ACC112 (cell line): Measurements from ENCODE around the gene HIP1.
"Not testable (repeated sequence)": the region's sequence is repeated elsewhere in the genome, so short reads cannot be mapped to it uniquely, and the experiment has no call there.

ENCODE experiments used
- H2AFZ ChIP-seq: fragments of 200-600 bp; sonication (generic); one replicate; pipeline ENCODE4 v1.6.0; 2017; ENCODE audit warnings: antibody characterized with exemption, low read length; ENCODE audit not compliant: unreplicated experiment
- H3K27ac ChIP-seq: fragments of 200-600 bp; sonication (generic); 2 replicates; pipeline ENCODE4 v1.5.1; 2014; ENCODE audit warnings: low read depth, mild to moderate bottlenecking, antibody characterized with exemption, low read length, moderate library complexity
- H3K27me3 ChIP-seq: fragments of 200-600 bp; sonication (generic); 2 replicates; pipeline ENCODE4 v1.6.1; 2014; ENCODE audit warnings: mild to moderate bottlenecking, antibody characterized with exemption, low read length, moderate library complexity, mixed read lengths; ENCODE audit not compliant: insufficient read depth
- H3K36me3 ChIP-seq: fragments of 200-600 bp; sonication (generic); 2 replicates; pipeline ENCODE4 v1.6.1; 2016; ENCODE audit warnings: mild to moderate bottlenecking, antibody characterized with exemption, low read length, moderate library complexity, mixed read lengths; ENCODE audit not compliant: insufficient read depth
- H3K4me1 ChIP-seq: fragments of 200-600 bp; sonication (generic); one replicate; pipeline ENCODE4 v1.6.1; 2016; ENCODE audit warnings: low read length, mixed read lengths; ENCODE audit not compliant: insufficient read depth, unreplicated experiment, control insufficient read depth
- H3K4me3 ChIP-seq: fragments of 200-600 bp; sonication (generic); 2 replicates; pipeline ENCODE4 v1.5.1; 2014; ENCODE audit warnings: mild to moderate bottlenecking, low read depth, low read length
- H3K79me2 ChIP-seq: fragments of 200-600 bp; sonication (generic); one replicate; pipeline ENCODE4 v1.6.0; 2016; ENCODE audit warnings: low read length; ENCODE audit not compliant: control insufficient read depth, unreplicated experiment, insufficient read depth

The HIP1 gene

GRCh38 chr7:75725306-75725705 is 13.4 kb downstream of the HIP1 start:
- no peaks in the 10 kb centered on the region for H3K36me3 ChIP-seq
- H3K27ac ChIP-seq = no peak overlapping the region
- H3K4me3 ChIP-seq = no peak overlapping the region
- H3K79me2 ChIP-seq = no peaks in the 10 kb centered on the region
- peaks cover 8% of the 10 kb centered on the region for H3K4me1 ChIP-seq
- no peak overlapping the region for H2AFZ ChIP-seq
- H3K27me3 ChIP-seq = no peaks in the 10 kb centered on the region

DNA sequence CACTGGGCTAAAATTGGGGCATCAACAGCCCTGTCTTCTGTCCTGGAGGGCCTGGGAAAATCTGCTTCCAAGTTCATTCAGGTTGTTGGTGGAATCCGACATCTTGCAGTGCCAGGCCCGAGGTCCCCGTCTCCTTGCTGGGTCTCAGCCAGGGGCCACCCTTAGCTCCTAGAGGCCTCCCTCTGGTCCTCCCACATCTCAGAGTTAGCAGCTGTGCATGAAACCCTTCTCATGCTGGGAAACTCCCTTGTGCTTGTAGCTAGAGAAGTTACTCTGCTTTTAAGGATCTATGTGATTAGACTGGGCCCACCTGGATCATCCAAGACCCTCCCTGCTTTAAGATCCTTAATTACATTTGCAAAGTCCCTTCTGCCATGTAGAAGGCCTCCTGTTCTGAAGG is 15.3 kb downstream of the HIP1 start:
- H3K4me3 ChIP-seq = no peak overlapping the region
- H3K4me1 ChIP-seq = peaks cover 8% of the 10 kb centered on the region
- no peaks in the 10 kb centered on the region for H3K36me3 ChIP-seq
- no peaks in the 10 kb centered on the region for H3K79me2 ChIP-seq
- no peaks in the 10 kb centered on the region for H3K27me3 ChIP-seq
- H2AFZ ChIP-seq = no peak overlapping the region
- H3K27ac ChIP-seq = no peak overlapping the region

DNA sequence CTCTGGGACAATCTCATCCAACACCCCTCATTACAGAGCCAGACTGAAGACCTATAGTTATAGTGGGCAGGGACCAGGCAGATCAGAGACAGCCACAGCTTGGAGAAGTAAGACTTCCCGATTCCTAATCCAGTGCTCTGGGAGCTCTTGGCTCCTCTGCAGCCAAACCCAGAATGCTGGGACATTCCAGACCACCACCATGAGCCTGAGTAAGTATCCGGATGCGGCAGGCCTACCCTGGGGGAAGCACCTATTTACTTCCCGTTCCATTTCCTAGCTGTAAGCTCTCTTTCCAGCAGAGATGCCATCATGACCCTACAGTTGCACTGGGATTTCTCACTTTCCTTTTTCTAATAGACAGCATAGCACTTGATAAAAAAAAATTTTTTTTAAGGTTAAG is 16.4 kb downstream of the HIP1 start:
- peaks cover 4% of the 10 kb centered on the region for H3K4me1 ChIP-seq
- no peaks in the 10 kb centered on the region for H3K79me2 ChIP-seq
- H3K27me3 ChIP-seq = no peaks in the 10 kb centered on the region
- H3K36me3 ChIP-seq = no peaks in the 10 kb centered on the region
- no peak overlapping the region for H3K27ac ChIP-seq
- H2AFZ ChIP-seq = no peak overlapping the region
- H3K4me3 ChIP-seq = no peak overlapping the region

- H3K79me2 ChIP-seq, H3K27ac ChIP-seq: not testable (repeated sequence)
Measured at GRCh38 chr7:75721922-75722321, 16.8 kb downstream of the HIP1 start.

DNA sequence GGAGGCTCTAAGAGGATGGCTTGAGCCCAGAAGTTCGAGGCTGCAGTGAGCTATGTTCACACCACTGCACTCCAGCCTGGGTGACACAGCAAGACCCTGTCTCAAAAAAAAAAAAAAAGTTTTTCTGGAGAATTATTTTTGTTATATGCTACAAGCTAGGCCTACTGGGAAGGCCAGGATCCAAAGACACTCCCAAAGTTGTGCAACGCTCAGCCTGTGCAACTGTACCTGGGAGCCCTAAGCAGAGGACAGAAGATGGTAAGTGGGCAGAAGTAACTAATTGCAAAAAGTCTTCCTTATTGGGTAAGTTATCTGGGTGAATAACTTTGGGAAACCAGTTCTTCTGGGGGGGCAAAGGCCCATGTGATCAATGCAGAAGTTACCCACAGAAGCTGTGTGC is 17.3 kb downstream of the HIP1 start:
- no peaks in the 10 kb centered on the region for H3K27me3 ChIP-seq
- H2AFZ ChIP-seq = no peak overlapping the region
- H3K36me3 ChIP-seq = no peaks in the 10 kb centered on the region
- H3K4me1 ChIP-seq = peaks cover 12% of the 10 kb centered on the region
- no peak overlapping the region for H3K4me3 ChIP-seq
- no peak overlapping the region for H3K27ac ChIP-seq
- no peaks in the 10 kb centered on the region for H3K79me2 ChIP-seq

More at GRCh38 chr7:75721922-75722321, 16.8 kb downstream of the HIP1 start:
- H2AFZ ChIP-seq, H3K27me3 ChIP-seq, H3K4me3 ChIP-seq, H3K36me3 ChIP-seq, H3K4me1 ChIP-seq: not testable (repeated sequence)

DNA sequence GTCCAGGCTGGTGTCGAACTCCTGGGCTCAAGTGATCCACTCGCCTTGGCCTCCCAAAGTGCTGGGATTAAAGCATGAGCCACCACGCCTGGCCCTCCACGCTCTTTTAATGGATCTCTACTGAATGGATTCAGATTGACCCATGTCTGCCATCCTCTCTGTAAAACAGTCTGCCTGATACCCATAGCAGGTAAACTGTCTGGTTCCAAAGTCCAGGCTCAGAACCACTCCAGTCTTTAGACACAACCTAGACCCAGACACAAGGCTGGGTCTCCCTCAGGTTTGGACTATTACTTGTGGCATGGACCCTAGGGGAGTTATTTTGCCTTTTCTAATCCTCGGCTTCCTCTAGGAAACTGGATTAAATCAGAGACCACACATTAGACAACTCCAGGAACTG is 19.1 kb downstream of the HIP1 start:
- Histone ChIP-seq H3K36me3 (no peaks in the 10 kb centered on the region), H3K79me2 (no peaks in the 10 kb centered on the region), H3K4me3 (no peak overlapping the region), H3K27me3 (no peaks in the 10 kb centered on the region), H3K27ac (no peak overlapping the region), H3K4me1 (peaks cover 12% of the 10 kb centered on the region), H2AFZ (no peak overlapping the region)

- Histone ChIP-seq H3K27me3 (no peaks in the 10 kb centered on the region), H2AFZ (no peak overlapping the region), H3K36me3 (no peaks in the 10 kb centered on the region), H3K79me2 (no peaks in the 10 kb centered on the region), H3K4me1 (peaks cover 12% of the 10 kb centered on the region), H3K27ac (no peak overlapping the region), H3K4me3 (no peak overlapping the region)
Measured at GRCh38 chr7:75718390-75719031, 20.2 kb downstream of the HIP1 start.

DNA sequence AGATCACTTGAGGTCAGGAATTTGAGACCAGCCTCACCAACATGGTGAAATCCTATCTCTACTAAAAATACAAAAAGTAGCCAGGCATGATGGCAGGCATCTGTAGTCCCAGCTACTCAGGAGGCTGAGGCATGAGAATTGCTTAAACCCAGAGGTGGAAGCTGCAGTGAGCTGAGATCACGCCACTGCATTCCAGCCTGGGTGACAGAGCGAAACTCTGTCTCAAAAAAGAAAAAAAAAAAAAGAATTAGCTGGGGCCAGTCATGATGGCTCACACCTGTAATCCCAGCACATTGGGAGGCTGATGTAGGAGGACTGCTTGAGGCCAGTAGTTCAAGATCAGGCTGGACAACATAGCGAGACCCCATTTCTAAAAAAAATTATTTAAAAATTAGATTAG is 21.0 kb downstream of the HIP1 start:
- not testable (repeated sequence) for H3K79me2 ChIP-seq, H2AFZ ChIP-seq, H3K27me3 ChIP-seq, H3K36me3 ChIP-seq, H3K4me3 ChIP-seq
- H3K4me1 ChIP-seq = peaks cover 14% of the 10 kb centered on the region
- peak overlapping the region; percentile 82; the same call in 1 of the 2 replicates for H3K27ac ChIP-seq

DNA sequence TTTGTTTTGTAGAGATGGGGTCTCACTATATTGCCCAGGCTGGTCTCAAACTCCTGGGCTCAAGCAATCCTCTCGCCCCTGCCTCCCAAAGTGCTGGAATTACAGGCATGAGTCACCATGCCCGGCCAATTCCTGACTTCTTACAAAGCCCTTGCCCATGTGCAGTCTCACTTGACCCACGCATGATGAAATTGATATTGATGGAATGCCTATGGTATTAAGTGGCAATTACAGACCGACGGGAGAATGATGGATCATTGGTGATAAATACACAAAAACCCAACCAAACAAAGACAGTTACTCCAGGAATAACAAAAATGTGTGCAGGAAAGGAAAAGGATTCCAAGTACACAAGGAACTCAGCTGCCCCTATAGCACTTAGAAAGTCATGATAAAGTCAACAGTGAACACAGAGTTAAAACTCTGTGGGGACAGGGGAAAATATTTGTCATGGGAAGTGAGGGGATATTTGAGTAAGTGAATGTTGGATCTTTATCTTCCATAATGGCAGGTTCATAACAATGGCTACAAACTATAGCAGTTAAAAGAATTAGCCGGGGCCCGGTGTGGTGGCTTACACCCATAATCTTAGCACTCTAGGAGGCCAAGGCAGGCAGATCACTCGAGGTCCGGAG is 21.6 kb downstream of the HIP1 start:
- peak overlapping the region; percentile 23 for H2AFZ ChIP-seq
- no peaks in the 10 kb centered on the region for H3K79me2 ChIP-seq
- H3K27ac ChIP-seq = peak overlapping the region; percentile 82
- H3K4me3 ChIP-seq = 0 out of 2 replicates have a peak overlapping the region, but pooled peaks have one; percentile 33
- H3K36me3 ChIP-seq = no peaks in the 10 kb centered on the region
- H3K27me3 ChIP-seq = no peaks in the 10 kb centered on the region
- H3K4me1 ChIP-seq = peaks cover 21% of the 10 kb centered on the region

DNA sequence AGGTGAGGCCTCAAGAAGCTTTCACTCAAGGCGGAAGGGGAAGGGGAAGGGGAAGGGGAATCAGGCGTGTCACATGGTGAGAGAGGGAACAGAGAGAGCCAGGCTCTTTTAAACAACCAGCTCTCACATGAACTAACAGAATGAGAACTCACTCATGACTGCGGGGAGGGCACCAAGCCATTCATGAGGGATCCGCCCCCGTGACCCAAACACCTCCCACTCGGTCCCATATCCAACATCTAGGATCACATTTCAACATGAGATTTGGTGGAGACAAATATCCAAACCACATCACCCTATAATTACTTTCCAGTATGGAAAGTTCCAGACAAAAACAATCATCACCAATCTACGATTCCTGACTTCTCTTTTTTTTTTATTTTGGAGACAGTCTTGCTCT is 22.9 kb downstream of the HIP1 start:
- Histone ChIP-seq H3K36me3 (0 out of 2 replicates have a peak, but pooled peaks cover 5% of the 10 kb centered on the region), H3K27me3 (no peaks in the 10 kb centered on the region), H3K4me1 (peaks cover 33% of the 10 kb centered on the region), H3K27ac (no peak overlapping the region), H3K4me3 (no peak overlapping the region), H3K79me2 (no peaks in the 10 kb centered on the region), H2AFZ (no peak overlapping the region)
